Endothelial cell of umbilical vein (primary cell): ENCODE data around the gene NSMCE1. TPM values are rescaled to one million over a fixed set of nuclear protein-coding genes. Genes with fewer than 3 reads are reported as not detected.
A peak's percentile ranks its signal among the peaks of the same experiment; 100 is the strongest.

Experiments used
- BruUV-seq: library from RNA; stranded (reverse); fragments of 400-500 nt; replicated peaks from 2 replicates; lab custom pipeline; 2021; lab: Mats Ljungman, UMichigan
- CTCF ChIA-PET: fragments of 300-600, 350-600 bp; sonication (Branson Sonifier 250); formaldehyde crosslinking; loops from one replicate; lab custom pipeline; 2021; ENCODE audit warnings: antibody characterized with exemption, inconsistent platforms; lab: Charles Lee
- POLR2A ChIA-PET: fragments of 300-600, 350-600 bp; sonication (Branson Sonifier 250); formaldehyde crosslinking; loops from one replicate; lab custom pipeline; 2021; ENCODE audit warnings: antibody characterized with exemption, inconsistent platforms; lab: Charles Lee
- DNase-seq: peaks from one replicate; pipeline ENCODE4 v3.0.0-alpha.2; 2011; ENCODE audit warnings: low read depth, low spot score
- FAIRE-seq: peaks from 2 replicates; lab custom pipeline; 2011; peaks lifted over from hg19 to GRCh38; lab: Jason Lieb, UNC
- H2AFZ ChIP-seq: 2 replicates; pipeline ENCODE4 v1.6.0; 2012; ENCODE audit warnings: low read depth, low read length, control low read depth, inconsistent platforms
- H3K27ac ChIP-seq: 2 replicates; pipeline ENCODE4 v1.5.1; 2011; ENCODE audit warnings: low read depth, mild to moderate bottlenecking, control low read depth, low read length, moderate library complexity; ENCODE audit not compliant: insufficient read depth
- H3K27me3 ChIP-seq, 2 experiments: 2 replicates each; pipeline versions ENCODE4 v1.6.0 to v1.6.1; 2011; ENCODE audit warnings: low read length in 2 of 2, mixed read lengths in 1 of 2; ENCODE audit not compliant: control insufficient read depth in 2 of 2, insufficient read depth in 2 of 2
- H3K36me3 ChIP-seq, 2 experiments: 2 replicates in 1 of 2; 3 replicates in 1 of 2; pipeline ENCODE4 v1.5.1; 2011; ENCODE audit warnings: low read length in 2 of 2, mild to moderate bottlenecking in 1 of 2, moderate library complexity in 1 of 2; ENCODE audit not compliant: control insufficient read depth in 2 of 2, insufficient read depth in 2 of 2; ENCODE audit errors: extremely low read depth in 1 of 2
- H3K4me1 ChIP-seq: 3 replicates; pipeline ENCODE4 v1.5.1; 2011; ENCODE audit warnings: mild to moderate bottlenecking, low read length; ENCODE audit not compliant: control insufficient read depth, insufficient read depth; ENCODE audit errors: extremely low read depth
- H3K4me2 ChIP-seq: 2 replicates; pipeline ENCODE4 v1.6.1; 2011; ENCODE audit warnings: low read length, control low read depth, mixed read lengths; ENCODE audit not compliant: insufficient read depth
- H3K4me3 ChIP-seq, 3 experiments: fragments of 200-600 bp in 1 of 3; sonication (generic), shearing (Covaris generic) in 1 of 3; replicated peaks in 1 of 3; 2 replicates each; pipeline ENCODE4 v1.5.1; 2011 to 2016; ENCODE audit warnings: control low read depth in 3 of 3, low read length in 3 of 3, mild to moderate bottlenecking in 2 of 3, inconsistent platforms in 1 of 3, low read depth in 1 of 3, moderate library complexity in 1 of 3; ENCODE audit not compliant: insufficient read depth in 1 of 3
- H3K79me2 ChIP-seq: 2 replicates; pipeline ENCODE4 v1.6.0; 2012; ENCODE audit warnings: low read length, inconsistent platforms; ENCODE audit not compliant: control insufficient read depth, insufficient read depth
- H3K9ac ChIP-seq: replicated peaks from 2 replicates; pipeline ENCODE3; 2011; ENCODE audit warnings: low read length, control low read depth; ENCODE audit not compliant: insufficient read depth; ENCODE audit errors: extremely low read depth
- H3K9me1 ChIP-seq: replicated peaks from 3 replicates; pipeline ENCODE4 v1.6.0; 2011; ENCODE audit warnings: mild to moderate bottlenecking, low read length; ENCODE audit not compliant: control insufficient read depth, insufficient read depth; ENCODE audit errors: extremely low read depth
- H3K9me3 ChIP-seq: replicated peaks from 2 replicates; pipeline ENCODE4 v1.5.1; 2012; ENCODE audit warnings: low read length, inconsistent platforms; ENCODE audit not compliant: control insufficient read depth, insufficient read depth
- H4K20me1 ChIP-seq: replicated peaks from 2 replicates; pipeline ENCODE3; 2011; ENCODE audit warnings: mild to moderate bottlenecking, low read length; ENCODE audit not compliant: control insufficient read depth, insufficient read depth; ENCODE audit errors: extremely low read depth
- JUN ChIP-seq: IDR thresholded peaks from 2 replicates; pipeline ENCODE4 v1.6.1; 2011; ENCODE audit warnings: borderline replicate concordance, low read depth; ENCODE audit not compliant: insufficient read length, insufficient read depth
- MAX ChIP-seq: IDR thresholded peaks from 2 replicates; pipeline ENCODE4 v1.6.1; 2011; ENCODE audit not compliant: insufficient read depth, insufficient read length
- MYC ChIP-seq: IDR thresholded peaks from one replicate; pipeline ENCODE4 v1.6.1; 2011; ENCODE audit warnings: mild to moderate bottlenecking, low read depth, low read length
- POLR2A ChIP-seq: IDR thresholded peaks from 2 replicates; pipeline ENCODE4 v1.6.1; 2012; ENCODE audit warnings: low read depth, mild to moderate bottlenecking, control low read depth, low read length
- POLR2AphosphoS5 ChIP-seq: IDR thresholded peaks from 2 replicates; pipeline ENCODE4 v1.6.1; 2012; ENCODE audit warnings: low read depth, mild to moderate bottlenecking, control low read depth, low read length, moderate library complexity; ENCODE audit not compliant: insufficient read depth
- dilution Hi-C: fragments of 300-500 bp; cut with MboI; formaldehyde crosslinking; loops from one replicate; pipeline ENCODE4 v1.15.0; 2019; ENCODE audit warnings: low sequenced_read_pairs; ENCODE audit not compliant: extremely low pct_ligation_motif_present
- intact Hi-C: fragments of 100-400 bp; cut with micrococcal nuclease; formaldehyde crosslinking; loops from one replicate; pipeline ENCODE4 v1.10.0; 2022
- polyA plus RNA-seq, 4 experiments: library from polyadenylated mRNA; depleted of rRNA in 3 of 4; stranded (reverse) in 3 of 4; unstranded in 1 of 4; fragments of >200 nt; gene quantifications; 2 replicates each; pipeline versions ENCODE4 v1.2.1 to v1.2.3, GENCODE V29; 2011 to 2012; ENCODE audit warnings: missing spikeins in 1 of 4
- total RNA-seq: library from RNA; stranded (reverse); gene quantifications from 2 replicates; pipeline ENCODE4 v1.2.3, GENCODE V29; 2021

The NSMCE1 gene
- total and polyA plus RNA-seq, 2 donors (not counting 3 experiments of a cell fraction or from before 2014, with no cell fraction given) = 23.8 to 42.0 TPM

GRCh38 chr16:27217256-27217655, 51.3 kb downstream of the NSMCE1 start:
- Histone ChIP-seq H3K27ac (no peak overlapping the region), H4K20me1 (no peaks in the 10 kb centered on the region), H3K4me2 (no peak overlapping the region), H3K36me3 (no peaks in the 10 kb centered on the region), H3K79me2 (no peaks in the 10 kb centered on the region), H3K9me3 (no peaks in the 10 kb centered on the region), H3K4me3 (no peak overlapping the region), H2AFZ (no peak overlapping the region), H3K4me1 (no peaks in the 10 kb centered on the region), H3K27me3 (no peaks in the 10 kb centered on the region), H3K9ac (no peak overlapping the region), H3K9me1 (no peaks in the 10 kb centered on the region)
- DNase-seq = no peak
- dilution Hi-C loops (no loop called here), intact Hi-C loops (no loop called here)
- ChIA-PET CTCF (no interaction called here), POLR2A (no interaction called here)
- no TSS peak for BruUV-seq
- FAIRE-seq = peak; percentile 18
- TF ChIP-seq POLR2AphosphoS5 (no peak), JUN (peak; percentile 39)

DNA sequence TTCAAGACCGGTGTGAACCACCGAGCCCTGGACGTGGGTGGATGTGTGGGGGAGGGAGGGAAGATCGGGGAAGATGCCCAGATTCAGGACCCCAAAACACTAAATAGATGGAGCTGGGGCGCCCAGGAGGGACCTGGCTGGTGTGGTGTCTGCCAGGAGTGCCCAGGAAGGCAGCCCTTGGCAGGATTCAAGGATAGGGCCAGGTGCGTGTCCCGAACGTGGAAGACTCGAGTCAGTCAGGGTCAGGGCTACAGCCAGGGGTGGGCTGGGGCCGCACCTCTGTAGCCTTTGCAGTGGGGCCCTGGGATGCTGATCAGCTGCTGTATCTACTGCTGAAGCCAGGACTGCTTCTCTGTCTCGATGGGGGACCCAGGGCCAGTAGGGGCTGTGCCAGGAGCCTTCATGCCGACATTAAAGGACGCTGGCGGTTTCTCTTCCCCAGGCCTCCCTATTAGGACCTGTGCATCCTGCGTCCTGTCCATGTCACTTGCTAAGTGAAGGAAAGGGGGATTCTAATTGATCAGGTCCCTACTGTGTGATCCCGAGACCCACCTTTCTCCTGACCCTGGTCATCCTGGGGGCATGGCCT, 52.2 kb downstream of the NSMCE1 start:
- Histone ChIP-seq H3K9me1 (no peaks in the 10 kb centered on the region), H3K4me2 (no peak overlapping the region), H2AFZ (no peak overlapping the region), H3K4me1 (no peaks in the 10 kb centered on the region), H4K20me1 (no peaks in the 10 kb centered on the region), H3K4me3 (no peak overlapping the region), H3K79me2 (no peaks in the 10 kb centered on the region), H3K27ac (no peak overlapping the region), H3K27me3 (no peaks in the 10 kb centered on the region), H3K9ac (no peak overlapping the region), H3K36me3 (no peaks in the 10 kb centered on the region), H3K9me3 (no peaks in the 10 kb centered on the region)
- DNase-seq (no peak), FAIRE-seq (no peak)
- BruUV-seq = no TSS peak
- intact Hi-C loops = no loop called here
- CTCF ChIA-PET = no interaction called here
- TF ChIP-seq JUN (no peak), MAX (no peak), POLR2A (no peak), MYC (no peak)
- dilution Hi-C loops = no loop called here
- POLR2A ChIA-PET = no interaction called here
